ENCODE data around the gene EEFSEC.

EEFSEC gene

DNA sequence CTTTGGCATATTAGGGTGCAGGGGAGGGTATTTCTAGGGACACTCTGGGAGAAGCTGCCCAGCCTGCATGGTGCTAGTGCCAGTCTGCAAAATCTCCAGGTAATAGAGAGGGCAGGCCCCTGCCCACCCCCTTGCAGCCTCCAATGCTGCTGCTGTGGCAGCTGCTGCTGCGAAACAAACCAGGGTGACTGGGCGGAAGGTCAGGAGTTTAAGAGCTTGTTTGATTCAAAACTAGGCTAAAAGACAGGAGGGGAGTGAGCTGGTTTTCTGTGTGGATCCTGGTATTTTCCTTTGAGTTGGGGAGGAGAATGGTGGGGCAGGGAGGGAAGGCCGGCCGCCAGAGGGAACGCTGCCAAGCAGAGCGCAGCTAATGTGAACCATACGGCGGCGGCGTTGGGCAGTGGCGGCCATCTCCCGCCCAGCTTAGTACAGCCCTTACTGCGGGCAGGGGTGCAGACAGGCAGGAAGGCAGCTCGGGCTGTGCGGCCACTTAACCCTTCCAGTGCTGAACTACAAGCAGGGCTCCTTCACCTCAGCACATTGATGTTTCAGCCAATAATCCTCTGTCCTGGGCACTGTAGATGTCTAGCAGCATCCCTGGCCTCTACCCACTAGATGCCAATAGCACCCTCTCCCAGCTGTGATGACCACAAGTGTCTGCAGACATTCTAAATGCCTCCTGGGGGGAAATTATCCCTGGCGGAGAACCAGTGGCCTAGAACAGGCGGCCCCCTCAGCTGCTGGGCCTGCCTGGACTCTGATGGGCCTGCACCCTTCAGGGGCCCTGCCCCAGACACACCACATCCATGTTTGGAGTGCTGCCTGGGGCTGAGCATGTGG lies 125.7 kb downstream of the EEFSEC start:
- no peak for DNase-seq (ENCODE audit: low read depth, low spot score)
- no peak overlapping the region for H3K4me3 ChIP-seq (ENCODE audit: low read length)

DNA sequence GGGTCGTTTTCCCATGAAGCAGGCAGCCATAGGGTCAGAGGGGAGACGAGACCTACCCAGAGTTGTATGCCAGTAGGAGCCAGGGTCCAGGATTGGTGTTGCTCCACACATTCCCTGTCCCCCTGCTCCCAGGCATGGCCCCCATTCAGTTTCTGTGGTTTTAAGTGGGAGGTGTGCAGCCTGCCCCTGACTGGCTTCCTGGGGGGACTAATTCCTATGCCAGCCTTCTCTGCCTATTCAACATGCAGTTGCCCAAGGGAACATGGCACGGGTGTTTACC lies 126.3 kb downstream of the EEFSEC start:
- H3K4me3 ChIP-seq (ENCODE audit: low read length) = no peak overlapping the region
- DNase-seq (ENCODE audit: low read depth, low spot score) = no peak

DNA sequence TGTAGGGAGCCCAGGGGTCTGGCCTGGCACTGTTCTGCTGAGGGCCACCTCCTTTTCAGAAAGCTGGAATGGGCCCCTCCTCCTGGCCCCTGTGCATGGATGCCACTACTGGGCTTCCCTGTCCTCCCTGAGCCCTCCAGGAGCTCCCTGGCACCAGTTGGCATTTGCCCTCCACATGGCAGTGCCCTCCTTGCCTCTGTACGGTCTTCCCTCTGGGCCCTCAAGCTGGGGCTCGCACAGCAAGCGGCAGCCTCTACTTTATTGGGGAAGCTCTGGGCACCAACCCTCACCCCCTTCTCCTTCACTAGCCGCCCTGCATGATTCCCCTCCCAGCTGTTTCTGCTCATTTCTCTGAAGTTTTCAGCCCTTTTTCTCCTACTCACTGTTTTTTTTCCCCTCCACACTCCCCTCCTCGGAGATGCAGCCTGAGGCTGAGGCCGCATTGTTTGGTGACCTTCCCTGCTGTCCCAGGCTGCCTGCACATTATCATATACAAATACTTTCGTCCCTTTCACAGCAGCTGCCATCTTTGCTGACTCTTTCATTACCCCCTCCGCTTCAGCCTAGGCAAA lies 127.3 kb downstream of the EEFSEC start:
- no peak overlapping the region for H3K4me3 ChIP-seq (ENCODE audit: low read length)
- no peak for DNase-seq (ENCODE audit: low read depth, low spot score)

DNA sequence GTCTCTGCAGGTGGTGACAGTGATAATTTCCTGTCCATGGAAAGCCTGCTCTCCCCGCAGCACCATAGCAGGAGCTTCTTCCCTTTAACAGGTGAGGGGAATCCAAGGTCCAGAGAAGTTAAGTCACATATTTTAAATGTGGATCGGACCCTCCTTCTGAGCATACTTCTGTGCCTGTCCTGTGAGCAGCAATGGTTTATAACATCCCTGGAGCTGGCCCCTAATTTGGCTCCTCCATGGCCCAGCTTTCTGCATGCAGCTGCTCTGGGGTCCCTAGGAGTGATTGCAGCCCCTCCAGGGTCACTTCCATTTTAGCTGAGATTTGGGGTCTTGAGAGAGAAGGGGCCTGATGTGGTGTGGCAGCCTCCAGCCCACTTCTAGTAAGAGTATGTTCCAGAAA lies 127.8 kb downstream of the EEFSEC start:
- no peak overlapping the region for H3K4me3 ChIP-seq (ENCODE audit: low read length)
- DNase-seq (ENCODE audit: low read depth, low spot score) = no peak

DNA sequence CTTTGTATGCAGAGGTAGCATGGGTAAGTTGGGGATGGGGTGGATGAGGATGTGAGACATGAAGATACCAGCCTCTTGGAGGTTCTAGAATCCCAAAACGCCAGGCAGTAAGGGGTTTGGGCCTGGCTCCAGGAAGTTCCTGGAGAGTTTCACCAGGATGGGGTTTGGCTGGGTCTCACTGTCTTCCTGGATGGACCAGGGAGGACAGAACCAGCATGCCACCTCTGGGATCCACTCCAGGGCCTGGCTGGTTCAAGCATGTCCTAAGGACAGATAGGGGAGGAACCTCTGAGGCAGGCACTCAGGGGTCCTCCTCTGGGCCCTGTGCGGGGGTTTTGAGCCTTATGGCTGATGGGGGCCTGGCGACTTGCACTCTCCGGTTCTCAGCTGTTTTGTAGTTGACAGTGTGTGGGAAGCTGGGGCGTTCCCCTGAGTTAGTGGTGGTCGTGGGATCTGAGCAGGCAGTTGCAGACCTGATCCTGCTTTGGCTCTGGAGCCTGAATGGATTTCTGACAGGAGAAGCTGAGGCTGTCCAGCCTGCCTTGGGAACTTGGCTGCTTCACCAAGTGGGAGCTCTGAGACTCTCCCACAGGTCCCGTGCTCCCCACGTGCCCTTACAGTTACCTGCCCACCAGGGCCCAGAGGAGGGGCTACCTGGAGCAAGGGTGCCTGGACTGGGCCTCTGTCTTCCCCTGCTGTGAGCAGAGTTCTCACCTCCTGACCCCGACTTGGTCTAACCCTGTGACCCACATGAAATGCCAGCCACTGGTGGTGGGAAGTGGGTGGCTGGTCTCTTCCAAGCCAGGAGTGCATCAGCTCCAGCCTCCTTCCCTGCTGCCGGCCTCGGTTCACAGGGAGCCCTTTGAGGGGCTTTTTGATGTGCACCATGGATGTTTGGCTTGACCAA lies 128.4 kb downstream of the EEFSEC start:
- H3K4me3 ChIP-seq (ENCODE audit: low read length) = no peak overlapping the region
- DNase-seq (ENCODE audit: low read depth, low spot score) = no peak

DNA sequence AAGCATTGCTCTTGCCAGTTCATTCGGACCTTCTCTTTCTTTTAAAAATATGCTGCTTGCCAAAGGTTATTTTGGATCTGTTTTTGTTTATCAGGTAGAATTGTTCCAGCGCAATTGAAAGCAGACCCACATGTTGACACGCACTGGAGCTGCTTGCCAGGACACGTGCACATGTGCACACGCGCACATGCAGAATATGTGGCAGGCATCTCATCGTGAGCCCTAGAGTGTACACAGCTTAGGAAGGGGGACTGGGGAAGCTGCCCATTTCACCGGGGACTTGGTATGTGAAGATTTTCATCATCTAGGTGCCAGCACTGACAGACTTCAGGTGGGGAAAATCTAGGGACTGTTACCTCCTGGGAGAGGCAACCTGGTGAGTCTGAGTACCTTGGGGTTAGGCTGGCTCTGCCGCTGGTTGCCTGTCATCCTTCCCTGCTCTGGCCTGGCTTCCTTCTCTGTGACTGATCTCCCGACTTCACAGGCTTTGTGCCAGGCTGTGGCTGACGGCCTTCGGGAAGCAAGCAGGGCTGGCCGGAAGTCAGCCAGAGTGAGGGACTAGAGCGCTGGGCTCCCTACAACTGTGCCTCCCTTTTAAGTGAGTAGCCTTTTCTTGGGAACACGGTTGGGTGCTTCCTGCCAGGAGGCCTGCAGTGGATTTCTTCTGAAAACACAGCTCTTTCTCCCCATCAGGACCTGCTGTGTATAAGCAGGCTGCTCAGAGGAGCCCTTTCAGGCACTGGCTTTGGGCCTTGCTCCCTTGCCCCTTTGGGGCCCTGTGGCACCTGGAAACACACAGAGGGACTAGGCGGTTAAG lies 129.3 kb downstream of the EEFSEC start:
- DNase-seq (ENCODE audit: low read depth, low spot score) = no peak
- H3K4me3 ChIP-seq (ENCODE audit: low read length) = no peak overlapping the region

DNA sequence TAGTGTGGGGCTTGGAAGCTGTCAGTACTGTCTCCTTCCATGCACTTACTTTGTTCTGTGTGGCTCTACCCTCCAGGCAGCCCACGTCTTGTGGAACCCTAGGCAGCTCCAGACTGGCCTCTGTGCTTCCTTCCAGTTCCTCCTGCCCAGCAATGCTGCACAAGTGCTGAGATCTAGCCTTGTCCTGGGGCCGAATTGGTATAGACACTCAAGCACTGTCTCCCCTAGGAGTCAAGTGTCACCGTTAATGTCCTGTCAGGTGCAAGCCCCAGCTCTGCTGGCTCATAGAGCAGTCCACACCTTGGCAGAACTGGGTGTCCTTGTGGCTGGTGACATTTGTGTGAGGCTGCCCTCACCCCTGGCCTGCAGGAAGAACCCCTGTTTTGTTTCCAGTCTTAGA lies 130.1 kb downstream of the EEFSEC start:
- H3K4me3 ChIP-seq (ENCODE audit: low read length) = no peak overlapping the region
- DNase-seq (ENCODE audit: low read depth, low spot score) = no peak

DNA sequence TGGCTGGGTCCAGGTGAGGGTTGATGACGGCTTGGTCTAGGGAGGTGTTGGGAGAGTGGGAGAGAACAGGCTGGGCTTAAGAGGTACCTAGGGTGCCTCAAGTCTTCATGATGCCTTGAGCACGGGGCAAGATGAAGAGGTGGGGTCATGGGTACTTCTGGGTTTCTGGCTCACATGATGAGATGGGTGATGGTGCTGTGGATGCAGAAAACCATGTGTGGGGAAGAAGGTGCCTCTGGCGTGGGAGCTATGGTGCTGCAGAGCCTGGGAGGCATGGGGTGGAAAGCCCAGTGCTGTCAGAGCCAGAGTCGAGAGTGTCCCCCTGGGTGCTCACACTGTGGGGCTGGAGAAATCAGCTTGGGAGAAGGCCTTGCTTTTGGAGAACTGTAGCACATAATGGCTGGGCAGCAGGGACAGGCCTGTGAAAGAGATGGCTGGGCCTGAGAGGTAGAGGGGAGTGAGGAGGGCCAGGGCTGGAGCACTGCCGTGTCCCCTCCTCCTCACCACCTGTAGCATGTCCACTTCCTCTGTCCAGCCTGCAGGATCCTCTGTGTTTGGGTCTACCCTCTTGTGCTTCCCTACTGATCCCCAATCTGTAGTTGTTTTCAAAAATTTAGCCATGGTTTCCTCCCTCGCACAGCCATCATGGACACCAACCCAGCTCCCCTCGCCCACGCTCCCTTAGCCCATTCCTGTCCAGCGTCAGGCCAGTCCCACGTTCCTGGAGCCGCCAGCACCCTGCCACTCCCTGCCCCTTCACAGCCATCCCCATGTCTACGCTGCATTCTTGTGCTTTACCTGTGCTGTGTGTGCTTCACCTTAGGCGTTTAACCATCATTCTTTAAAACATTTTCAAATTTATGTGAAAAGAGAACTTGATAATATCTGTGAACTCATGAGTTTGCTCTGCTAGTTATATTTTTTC lies 132.0 kb downstream of the EEFSEC start:
- no peak overlapping the region for H3K4me3 ChIP-seq (ENCODE audit: low read length)
- no peak for DNase-seq (ENCODE audit: low read depth, low spot score)

DNA sequence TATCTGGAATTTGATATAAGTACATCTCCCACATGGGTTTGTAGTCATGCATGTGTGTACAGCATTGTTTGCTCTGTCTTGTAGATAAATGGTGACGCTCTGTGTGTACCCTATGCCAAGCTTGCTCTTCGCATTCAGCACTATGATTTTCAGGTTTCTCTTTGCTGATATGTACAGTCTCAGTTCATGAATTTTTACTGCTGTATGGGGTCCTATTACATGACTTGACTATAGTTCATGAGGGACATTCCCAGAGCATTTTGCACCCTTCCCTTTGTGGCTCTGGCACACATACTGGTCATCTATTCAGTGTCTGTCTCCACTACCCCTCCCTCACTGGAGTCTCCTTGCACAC lies 132.7 kb downstream of the EEFSEC start:
- no peak overlapping the region for H3K4me3 ChIP-seq (ENCODE audit: low read length)
- DNase-seq (ENCODE audit: low read depth, low spot score) = no peak

DNA sequence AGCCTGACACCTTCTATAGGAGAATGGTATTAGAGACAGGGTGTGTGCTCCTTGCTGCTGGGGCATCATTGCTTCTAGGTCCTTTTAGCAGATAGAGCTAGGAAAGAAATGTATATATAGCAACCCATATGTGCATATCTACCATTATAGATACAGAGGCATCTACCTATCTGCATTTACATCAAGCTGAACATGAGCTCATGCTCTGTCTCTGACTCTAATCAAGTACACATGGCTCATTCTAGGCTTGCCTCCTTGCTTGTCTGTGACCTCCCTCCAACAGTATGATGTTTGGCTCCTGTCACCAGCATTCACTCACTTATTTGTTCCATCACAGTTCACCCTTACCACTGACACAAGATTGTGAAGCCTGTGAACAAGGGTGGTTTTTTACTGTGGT lies 133.4 kb downstream of the EEFSEC start:
- DNase-seq (ENCODE audit: low read depth, low spot score) = no peak

DNA sequence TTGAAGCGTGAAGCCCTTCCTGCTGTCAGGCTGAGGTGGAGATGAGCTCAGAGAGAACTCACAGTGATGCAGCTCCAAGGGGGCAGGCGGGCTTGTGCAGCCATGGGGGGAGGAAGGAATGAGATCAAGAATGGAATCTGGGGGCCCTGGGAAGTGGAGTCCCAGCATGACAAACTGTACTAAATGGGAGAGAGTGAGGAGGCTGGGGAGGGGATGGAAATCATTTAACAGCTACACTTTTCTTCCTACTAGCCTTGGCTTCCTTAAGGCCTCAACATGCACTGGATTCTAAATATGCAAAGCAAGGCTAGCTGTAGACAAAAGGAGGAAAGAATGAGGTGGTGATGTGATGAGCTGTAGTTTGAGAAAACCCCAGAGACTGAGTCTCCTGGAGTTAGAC lies 133.9 kb downstream of the EEFSEC start:
- H3K4me3 ChIP-seq (ENCODE audit: low read length) = no peak overlapping the region
- no peak for DNase-seq (ENCODE audit: low read depth, low spot score)

More for the DNA sequence above, 133.4 kb downstream of the EEFSEC start:
- H3K4me3 ChIP-seq (ENCODE audit: low read length) = no peak overlapping the region

DNA sequence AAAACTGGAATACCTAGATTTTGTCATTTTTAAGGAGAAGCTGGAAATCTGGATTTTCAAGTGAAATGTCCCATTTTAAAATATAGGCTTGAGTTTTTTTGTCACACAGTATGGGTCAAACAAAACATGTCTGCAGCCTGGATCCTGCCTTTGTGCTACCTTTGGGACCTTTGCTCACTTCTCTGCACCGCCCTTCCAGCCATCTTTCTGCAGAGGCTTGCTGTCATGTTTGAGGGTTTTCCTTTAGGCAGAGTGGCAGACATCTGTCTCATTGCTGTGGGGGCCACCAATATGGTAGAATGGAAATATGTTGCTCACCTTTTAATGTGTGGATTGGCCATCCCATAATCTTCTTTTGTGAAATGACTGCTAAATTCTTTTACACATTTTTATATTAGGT lies 136.3 kb downstream of the EEFSEC start:
- H3K4me3 ChIP-seq (ENCODE audit: low read length) = no peak overlapping the region

DNA sequence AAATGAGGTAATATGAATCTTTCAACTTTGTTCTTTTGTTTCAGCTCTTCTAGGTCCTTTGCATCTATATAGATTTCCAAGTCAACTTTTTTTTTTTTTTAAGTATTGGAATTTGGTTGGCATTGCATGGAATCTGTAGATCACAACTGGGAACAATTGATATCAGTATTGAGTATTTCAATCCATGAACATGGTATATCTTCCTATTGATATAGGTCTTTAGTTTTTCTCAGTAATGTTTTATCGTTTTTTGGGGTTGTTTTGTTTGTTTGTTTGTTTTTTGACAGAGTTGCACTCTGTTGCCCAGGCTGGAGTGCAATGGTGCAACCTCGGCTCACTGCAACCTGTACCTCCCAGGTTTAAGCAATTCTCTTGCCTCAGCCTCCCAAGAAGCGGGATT lies 137.2 kb downstream of the EEFSEC start:
- no peak for DNase-seq (ENCODE audit: low read depth, low spot score)
- no peak overlapping the region for H3K4me3 ChIP-seq (ENCODE audit: low read length)

More for the DNA sequence above, 136.3 kb downstream of the EEFSEC start:
- no peak for DNase-seq (ENCODE audit: low read depth, low spot score)

DNA sequence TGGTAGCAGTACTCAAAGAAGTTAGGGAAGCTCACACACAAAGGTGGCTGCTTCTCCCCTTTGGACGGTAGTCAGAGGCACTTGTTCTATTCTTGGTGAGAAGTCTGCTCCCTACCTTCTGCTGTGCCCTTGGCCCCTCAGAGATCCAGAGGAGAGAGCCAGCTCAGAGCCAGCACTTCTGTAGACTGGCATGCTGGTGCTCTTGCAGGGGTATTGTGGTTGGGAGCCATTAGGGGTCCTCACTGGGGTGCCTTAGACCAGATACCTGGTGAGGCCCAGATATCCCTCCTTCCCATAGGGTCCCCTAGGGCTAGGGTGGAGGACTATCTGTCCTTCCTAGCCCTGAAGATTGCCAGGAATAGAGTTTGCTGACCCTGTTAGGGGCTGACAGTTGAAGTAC lies 140.6 kb downstream of the EEFSEC start:
- DNase-seq (ENCODE audit: low read depth, low spot score) = no peak
- no peak overlapping the region for H3K4me3 ChIP-seq (ENCODE audit: low read length)

DNA sequence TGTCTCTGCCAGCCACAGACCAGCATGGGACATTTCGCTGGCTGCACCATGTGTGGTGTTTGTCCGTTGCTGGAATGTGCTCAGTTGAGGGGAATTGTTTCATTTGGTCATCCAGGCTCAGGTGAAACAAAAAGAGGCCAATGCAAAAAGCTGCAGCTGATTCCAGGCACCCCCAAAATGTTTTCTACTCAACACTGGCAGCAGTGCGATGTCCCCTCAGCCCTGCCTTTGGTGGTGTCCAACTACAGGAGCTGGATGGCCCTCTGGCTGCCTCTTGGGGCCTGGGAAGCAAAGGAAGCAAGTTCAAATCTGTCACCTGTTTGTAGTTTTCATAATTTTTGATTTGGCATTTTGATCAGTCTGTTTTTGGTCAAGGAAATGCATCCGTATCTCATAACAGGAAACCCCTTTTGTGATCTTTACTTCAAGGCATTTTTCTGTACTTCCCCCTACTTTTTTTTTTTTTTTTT lies 141.8 kb downstream of the EEFSEC start:
- no peak for DNase-seq (ENCODE audit: low read depth, low spot score)
- no peak overlapping the region for H3K4me3 ChIP-seq (ENCODE audit: low read length)

DNA sequence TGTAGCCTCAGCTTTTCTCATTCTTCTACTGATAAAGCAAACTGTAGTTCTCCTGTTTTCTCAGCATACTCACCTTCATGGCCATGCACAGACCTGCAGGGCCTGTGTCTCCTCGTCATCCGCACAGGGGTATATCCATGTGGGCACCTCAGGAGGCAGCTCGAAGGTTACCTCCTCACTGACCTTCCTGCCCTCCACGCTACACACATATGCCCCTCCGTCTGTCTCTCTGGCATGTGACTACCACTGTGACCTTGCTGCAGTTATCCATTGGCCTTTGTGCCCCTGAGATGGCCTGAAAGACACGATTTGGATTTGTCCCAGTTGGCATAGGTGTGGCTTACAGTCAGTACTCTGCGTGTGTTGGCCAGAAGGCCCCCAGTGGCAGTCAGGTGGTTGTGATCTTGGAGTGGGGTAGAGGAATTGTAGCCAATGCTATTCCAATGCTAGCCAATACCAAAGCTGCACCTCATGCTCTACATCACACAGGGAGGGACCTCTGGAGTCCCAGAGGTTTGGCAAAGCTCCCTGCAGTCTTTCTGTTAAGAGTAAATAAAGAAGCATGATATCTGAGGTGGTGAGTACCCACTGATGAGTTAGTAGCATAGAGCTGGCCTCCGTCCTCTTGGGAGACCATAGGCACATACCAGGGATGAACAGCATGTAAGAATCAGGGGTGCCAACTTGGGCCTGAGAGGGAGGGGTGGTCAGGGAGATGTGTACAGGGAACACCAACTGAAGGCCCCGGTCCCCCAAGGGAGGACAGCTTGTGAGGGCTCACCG lies 143.4 kb downstream of the EEFSEC start:
- DNase-seq (ENCODE audit: low read depth, low spot score) = no peak

DNA sequence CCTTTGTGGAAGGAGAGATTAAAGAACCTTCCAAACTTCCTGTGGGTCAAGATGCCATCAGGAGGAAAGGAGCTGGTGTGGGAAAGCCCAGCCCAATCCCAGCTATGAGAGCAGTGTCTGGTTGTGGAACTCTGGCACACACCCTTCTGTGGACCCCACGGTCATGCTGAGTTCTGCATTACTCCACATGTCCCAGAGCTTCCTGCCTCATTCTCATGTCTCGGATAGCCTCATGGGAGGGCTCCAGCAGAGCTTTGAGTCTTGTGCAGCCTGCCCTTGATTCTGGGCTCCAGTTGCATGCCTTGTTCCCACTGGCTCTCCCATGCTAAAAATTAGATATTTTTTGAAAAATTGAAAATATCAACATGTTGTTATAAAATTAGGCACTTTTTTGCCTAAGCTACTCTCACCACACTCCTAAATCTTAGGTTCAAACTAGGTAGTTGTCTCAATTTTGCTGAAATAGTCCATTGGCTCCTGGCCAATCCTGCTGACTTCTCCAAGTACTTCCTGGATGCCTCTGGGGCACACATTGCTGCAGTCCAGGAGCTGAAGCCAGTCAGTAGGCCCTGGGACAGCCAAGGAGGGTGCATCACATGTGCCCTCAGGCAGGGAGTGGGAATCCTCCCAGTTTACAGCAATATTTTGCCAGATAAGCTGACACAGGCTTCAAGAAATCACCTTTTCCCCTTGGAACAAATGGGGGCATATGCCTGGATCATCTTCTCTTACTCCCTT lies 144.3 kb downstream of the EEFSEC start:
- no peak for DNase-seq (ENCODE audit: low read depth, low spot score)
- no peak overlapping the region for H3K4me3 ChIP-seq (ENCODE audit: low read length)

More for the DNA sequence above, 143.4 kb downstream of the EEFSEC start:
- no peak overlapping the region for H3K4me3 ChIP-seq (ENCODE audit: low read length)
